SK-N-MC (cell line): Measurements from ENCODE around the gene ARAP3.
"Not testable (repeated sequence)": the region's sequence is repeated elsewhere in the genome, so short reads cannot be mapped to it uniquely, and the experiment has no call there.

Source experiments
- DNase-seq: peaks from one replicate; pipeline ENCODE4 v3.0.0-alpha.2; 2011; ENCODE audit warnings: low read depth, low spot score
- H3K27ac ChIP-seq: fragments of 200-600 bp; sonication (generic); 2 replicates; pipeline ENCODE4 v1.5.1; 2016; ENCODE audit warnings: mixed run types
- H3K36me3 ChIP-seq: fragments of 200-600 bp; sonication (generic); 2 replicates; pipeline ENCODE4 v1.6.1; 2017; ENCODE audit warnings: antibody characterized with exemption, low read length, mixed read lengths; ENCODE audit not compliant: insufficient read depth
- H3K4me3 ChIP-seq: fragments of 200-600 bp; sonication (generic); 2 replicates; pipeline ENCODE4 v1.5.1; 2016
- H3K9ac ChIP-seq: fragments of 200-600 bp; sonication (generic); 2 replicates; pipeline ENCODE4 v1.8.0; 2017; ENCODE audit warnings: mixed run types, mixed read lengths; ENCODE audit not compliant: insufficient read length
- H3K9me3 ChIP-seq: fragments of 200-600 bp; sonication (generic); 2 replicates; pipeline ENCODE4 v1.6.1; 2017; ENCODE audit warnings: low read depth, mild to moderate bottlenecking, antibody characterized with exemption, low read length, moderate library complexity, mixed read lengths
- EZH2 ChIP-seq: fragments of 200-600 bp; sonication (generic); IDR thresholded peaks from one replicate; pipeline ENCODE4 v1.6.1; 2017; ENCODE audit warnings: antibody characterized with exemption
- FOXP2 ChIP-seq: optimal IDR thresholded peaks from 2 replicates; pipeline ENCODE3; 2011; ENCODE audit warnings: mild to moderate bottlenecking, moderate library complexity; ENCODE audit not compliant: insufficient read depth; ENCODE audit errors: extremely low read length, control extremely low read depth
- POLR2AphosphoS5 ChIP-seq: IDR thresholded peaks from 2 replicates; pipeline ENCODE4 v1.6.1; 2012; ENCODE audit warnings: mild to moderate bottlenecking, low read depth, low read length, borderline replicate concordance

Gene ARAP3

GRCh38 chr5:141613344-141613743 lies 68.7 kb downstream of the ARAP3 start:
- no peak overlapping the region for H3K27ac ChIP-seq
- TF ChIP-seq EZH2 (no peak), POLR2AphosphoS5 (no peak), FOXP2 (no peak)

GRCh38 chr5:141611289-141611688 lies 70.7 kb downstream of the ARAP3 start:
- peaks cover 8% of the 10 kb centered on the region; the same call in 1 of the 2 replicates for H3K36me3 ChIP-seq

More at GRCh38 chr5:141613344-141613743, 68.7 kb downstream of the ARAP3 start:
- Histone ChIP-seq H3K9me3 (no peaks in the 10 kb centered on the region), H3K9ac (no peak overlapping the region), H3K4me3 (no peak overlapping the region), H3K36me3 (peaks cover 10% of the 10 kb centered on the region; the same call in 1 of the 2 replicates)
- DNase-seq: no peak

GRCh38 chr5:141609921-141610320 lies 72.1 kb downstream of the ARAP3 start:
- H3K9me3 ChIP-seq, H3K4me3 ChIP-seq, DNase-seq, H3K9ac ChIP-seq, H3K27ac ChIP-seq, H3K36me3 ChIP-seq: not testable (repeated sequence)

More at GRCh38 chr5:141611289-141611688, 70.7 kb downstream of the ARAP3 start:
- H3K9ac ChIP-seq: no peak overlapping the region
- H3K4me3 ChIP-seq: no peak overlapping the region
- DNase-seq: no peak
- no peak overlapping the region for H3K27ac ChIP-seq
- no peaks in the 10 kb centered on the region for H3K9me3 ChIP-seq
- TF ChIP-seq FOXP2 (no peak), POLR2AphosphoS5 (no peak), EZH2 (no peak)

- Histone ChIP-seq H3K36me3 (peaks cover 5% of the 10 kb centered on the region; the same call in 1 of the 2 replicates), H3K9ac (no peak overlapping the region), H3K27ac (no peak overlapping the region), H3K9me3 (no peaks in the 10 kb centered on the region), H3K4me3 (no peak overlapping the region)
- TF ChIP-seq EZH2 (no peak), FOXP2 (no peak), POLR2AphosphoS5 (no peak)
- DNase-seq: no peak
These were observed 73.0 kb downstream of the ARAP3 start for GRCh38 chr5:141609044-141609443.

GRCh38 chr5:141608557-141608956 lies 73.5 kb downstream of the ARAP3 start:
- no peak overlapping the region for H3K4me3 ChIP-seq
- no peak overlapping the region for H3K27ac ChIP-seq
- DNase-seq: no peak
- H3K9ac ChIP-seq: no peak overlapping the region
- no peaks in the 10 kb centered on the region for H3K9me3 ChIP-seq
- peaks cover 5% of the 10 kb centered on the region; the same call in 1 of the 2 replicates for H3K36me3 ChIP-seq
- TF ChIP-seq POLR2AphosphoS5 (no peak), EZH2 (no peak), FOXP2 (no peak)

- peaks cover 5% of the 10 kb centered on the region; the same call in 1 of the 2 replicates for H3K36me3 ChIP-seq
These were observed 74.0 kb downstream of the ARAP3 start for GRCh38 chr5:141608046-141608445.

GRCh38 chr5:141605523-141606277 lies 76.3 kb downstream of the ARAP3 start:
- H3K36me3 ChIP-seq: no peaks in the 10 kb centered on the region

More at GRCh38 chr5:141608046-141608445, 74.0 kb downstream of the ARAP3 start:
- Histone ChIP-seq H3K9ac (no peak overlapping the region), H3K4me3 (no peak overlapping the region), H3K9me3 (no peaks in the 10 kb centered on the region), H3K27ac (no peak overlapping the region)
- no peak for DNase-seq
- TF ChIP-seq FOXP2: no peak

GRCh38 chr5:141603923-141604717 lies 77.9 kb downstream of the ARAP3 start:
- DNase-seq: no peak
- Histone ChIP-seq H3K9ac (no peak overlapping the region), H3K27ac (peak overlapping the region; percentile 85; the same call in 1 of the 2 replicates), H3K4me3 (no peak overlapping the region), H3K36me3 (no peaks in the 10 kb centered on the region), H3K9me3 (no peaks in the 10 kb centered on the region)
- TF ChIP-seq POLR2AphosphoS5: no peak
- TF ChIP-seq EZH2: no peak
- no peak for TF ChIP-seq FOXP2

More at GRCh38 chr5:141605523-141606277, 76.3 kb downstream of the ARAP3 start:
- Histone ChIP-seq H3K4me3 (peak overlapping the region; percentile 52), H3K27ac (peak overlapping the region; percentile 85), H3K9ac (peak overlapping the region; percentile 32), H3K9me3 (no peaks in the 10 kb centered on the region)
- no peak for TF ChIP-seq FOXP2
- TF ChIP-seq EZH2: no peak
- TF ChIP-seq POLR2AphosphoS5: no peak
- peak; percentile 75 for DNase-seq
